Sigmoid colon (tissue), 4 donors: ENCODE data around the gene ANGEL2.

Experiments used
- CTCF ChIP-seq, 4 experiments: fragments of 450-650 bp in 3 of 4; fragments of 200-600 bp in 1 of 4; IDR thresholded peaks; one replicate each; pipeline ENCODE4 v1.5.1; 2016 to 2019; ENCODE audit warnings: antibody characterized with exemption in 4 of 4, mild to moderate bottlenecking in 3 of 4, moderate library complexity in 2 of 4
- EP300 ChIP-seq, 4 donors: sonication (generic); formaldehyde crosslinking; IDR thresholded peaks; one replicate each; pipeline ENCODE4 v1.6.1; 2017; ENCODE audit warnings: antibody characterized with exemption in 4 of 4
- POLR2A ChIP-seq, 2 donors: fragments of 450-650 bp; IDR thresholded peaks; one replicate each; pipeline ENCODE4 v1.6.1; 2016; ENCODE audit warnings: antibody characterized with exemption in 2 of 2, mild to moderate bottlenecking in 2 of 2, moderate library complexity in 2 of 2
- POLR2AphosphoS5 ChIP-seq, 4 donors: sonication (generic); formaldehyde crosslinking; IDR thresholded peaks; one replicate each; pipeline ENCODE4 v1.6.1; 2017; ENCODE audit warnings: antibody characterized with exemption in 4 of 4

- no peak for TF ChIP-seq CTCF (IDR thresholded peaks at IDR 0.05)
- no peak for TF ChIP-seq POLR2A (IDR thresholded peaks at IDR 0.05)
- no peak for TF ChIP-seq POLR2AphosphoS5 (IDR thresholded peaks at IDR 0.05)
- TF ChIP-seq EP300 (IDR thresholded peaks at IDR 0.05) = no peak
Observed at GRCh38 chr1:212990276-212990675, 25.4 kb downstream of the ANGEL2 start.
